H7 (cell line): ENCODE data around the gene SCOC. TPM values are rescaled to one million over a fixed set of nuclear protein-coding genes. Genes with fewer than 3 reads are reported as not detected.
A peak's percentile ranks its signal among the peaks of the same experiment; 100 is the strongest.

ENCODE experiments used
- DNase-seq: peaks from one replicate; pipeline ENCODE4 v3.0.0; 2012
- H3K27me3 ChIP-seq: 2 replicates; pipeline ENCODE4 v1.6.0; 2011; ENCODE audit warnings: mild to moderate bottlenecking, low read length; ENCODE audit not compliant: control insufficient read depth, insufficient read depth
- H3K36me3 ChIP-seq: replicated peaks from 2 replicates; pipeline ENCODE4 v1.5.1; 2011; ENCODE audit warnings: low read length; ENCODE audit not compliant: control insufficient read depth, insufficient read depth
- H3K4me3 ChIP-seq: 2 replicates; pipeline ENCODE4 v1.5.1; 2011; ENCODE audit warnings: low read depth, mild to moderate bottlenecking, control low read depth, low read length, moderate library complexity; ENCODE audit not compliant: insufficient read depth
- total RNA-seq: library from RNA; depleted of rRNA; stranded (reverse); fragments of >200 nt; shearing (Covaris generic); gene quantifications from 2 replicates; pipeline ENCODE4 v1.2.3, GENCODE V29; 2014; rRNA removed

The SCOC gene
- total RNA-seq: 52.0 and 59.0 TPM in 2 replicates

DNA sequence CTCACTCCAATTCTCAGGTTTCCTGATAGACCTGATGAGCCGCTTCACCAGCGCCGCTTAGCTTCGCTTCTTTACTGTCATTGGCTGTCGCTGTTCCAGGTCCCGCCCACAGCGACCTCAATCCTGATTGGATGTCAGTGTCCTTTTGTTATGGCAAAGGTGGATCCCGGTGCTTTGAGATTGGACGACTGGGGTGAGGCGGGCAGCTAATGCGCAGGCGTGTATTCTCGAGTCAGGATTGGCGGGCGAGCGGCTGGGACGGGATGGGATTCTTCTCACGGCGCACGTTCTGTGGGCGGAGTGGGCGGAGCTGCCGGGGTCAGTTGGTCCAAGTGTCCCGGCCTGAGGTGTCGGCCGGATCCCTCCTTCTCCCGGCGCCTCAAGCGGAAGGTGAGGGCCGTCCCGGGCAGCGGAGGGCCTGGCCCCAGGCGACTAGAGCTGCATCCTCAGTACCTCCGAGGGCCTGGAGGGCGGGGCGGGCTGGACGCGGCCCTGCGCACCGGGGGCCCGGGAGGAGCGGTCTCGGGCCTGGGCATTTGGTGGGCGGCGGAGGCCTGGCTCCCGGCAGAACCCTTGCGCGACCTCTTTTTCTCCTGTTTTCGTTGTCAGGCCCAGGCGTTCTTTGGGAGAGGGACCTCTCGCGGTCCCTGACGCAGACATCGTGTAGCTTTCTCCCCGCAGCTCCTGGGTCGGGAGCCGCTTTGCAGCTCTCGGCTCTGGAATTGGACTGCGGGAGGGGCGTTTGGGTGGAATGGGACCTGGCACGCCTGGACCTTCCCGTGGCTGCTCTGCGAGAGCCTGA lies at the start of gene SCOC:
SCOC (plus strand) TSS at position 319 of the 802 bp plus-strand sequence. CDS start 5,525 bp downstream, outside the sequence.
- H3K36me3 ChIP-seq: no peaks in the 10 kb centered on the region
- DNase-seq: peak; percentile 95
- no peaks in the 10 kb centered on the region for H3K27me3 ChIP-seq
- H3K4me3 ChIP-seq: peak within 1 kb of the TSS; percentile 85

DNA sequence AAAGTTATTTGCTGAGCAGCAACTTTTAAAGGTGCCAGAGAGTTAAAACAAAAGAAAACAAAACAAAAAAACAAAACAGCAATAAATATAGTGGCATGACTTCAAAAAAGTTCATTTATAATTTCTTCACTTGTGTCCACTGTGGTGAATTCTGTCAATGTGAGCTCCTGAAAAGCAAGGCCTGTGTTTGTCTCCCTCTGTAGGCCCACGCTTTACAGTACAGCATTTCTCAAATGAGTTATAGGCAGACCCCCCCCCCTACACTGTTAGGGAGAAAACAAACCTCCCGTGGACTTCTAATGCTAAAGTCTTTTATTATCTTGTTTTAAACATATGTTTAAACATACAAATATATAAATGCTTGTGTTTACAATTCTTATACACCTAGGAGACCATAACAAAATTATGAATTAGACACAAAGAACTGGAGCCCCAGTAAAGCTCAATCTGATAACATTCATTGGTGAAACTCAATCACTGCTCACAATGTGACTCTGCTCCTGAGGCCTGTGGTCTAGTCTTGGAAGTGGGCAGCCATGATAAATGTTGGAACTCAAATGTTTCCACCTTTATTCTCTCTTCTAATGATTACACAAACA lies 47.0 kb upstream of the SCOC start:
- no peak overlapping the region for H3K4me3 ChIP-seq
- H3K27me3 ChIP-seq: no peaks in the 10 kb centered on the region
- no peaks in the 10 kb centered on the region for H3K36me3 ChIP-seq
- peak; percentile 34 for DNase-seq

DNA sequence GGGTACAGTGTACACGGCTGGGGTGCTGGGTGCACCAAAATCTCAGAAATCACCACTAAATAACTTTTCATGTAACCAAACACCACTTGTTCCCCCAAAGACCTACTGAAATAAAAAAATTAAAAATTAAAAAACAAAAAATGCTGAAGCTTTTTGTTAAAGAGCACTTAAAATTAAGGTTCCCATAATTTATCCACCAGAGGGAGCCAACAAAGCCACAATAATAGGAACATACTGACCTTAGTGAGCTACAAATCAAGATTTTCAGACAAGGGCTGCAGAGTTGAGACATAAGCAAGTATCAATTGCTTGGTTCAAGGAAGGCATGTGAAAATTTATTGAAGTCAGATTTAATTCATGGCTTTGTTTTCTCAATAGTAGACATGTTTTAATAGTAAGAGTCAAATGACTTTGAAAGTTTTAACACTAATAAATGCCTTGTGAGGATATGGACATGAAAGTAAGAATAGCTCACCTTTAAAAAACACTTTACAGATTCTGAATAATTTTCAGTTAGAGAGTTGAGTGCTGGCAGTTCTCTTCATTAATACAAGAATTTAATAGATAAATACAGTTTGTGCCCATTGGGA lies 43.0 kb upstream of the SCOC start:
- no peaks in the 10 kb centered on the region for H3K36me3 ChIP-seq
- DNase-seq: no peak
- no peaks in the 10 kb centered on the region for H3K27me3 ChIP-seq
- no peak overlapping the region for H3K4me3 ChIP-seq

DNA sequence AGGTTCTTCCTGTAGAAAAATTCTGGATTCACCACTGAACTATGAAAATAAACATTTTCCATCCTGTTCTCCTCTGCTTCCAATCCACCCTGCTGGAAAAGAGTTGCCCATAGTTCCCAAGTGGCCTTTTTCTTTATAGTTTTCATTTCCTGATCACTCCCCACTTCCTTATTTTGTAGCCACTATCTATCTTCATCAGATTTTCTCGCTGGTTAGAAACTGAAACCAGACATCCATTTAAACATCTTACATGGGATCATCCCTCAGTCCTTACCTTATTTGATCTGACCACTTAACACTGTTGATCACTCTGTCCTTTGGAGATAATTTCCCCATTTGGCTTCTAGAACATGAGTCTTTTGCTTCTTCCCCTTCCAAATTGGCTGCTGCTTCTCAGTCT lies 42.2 kb upstream of the SCOC start:
- Histone ChIP-seq H3K36me3 (no peaks in the 10 kb centered on the region), H3K4me3 (no peak overlapping the region), H3K27me3 (no peaks in the 10 kb centered on the region)
- no peak for DNase-seq

DNA sequence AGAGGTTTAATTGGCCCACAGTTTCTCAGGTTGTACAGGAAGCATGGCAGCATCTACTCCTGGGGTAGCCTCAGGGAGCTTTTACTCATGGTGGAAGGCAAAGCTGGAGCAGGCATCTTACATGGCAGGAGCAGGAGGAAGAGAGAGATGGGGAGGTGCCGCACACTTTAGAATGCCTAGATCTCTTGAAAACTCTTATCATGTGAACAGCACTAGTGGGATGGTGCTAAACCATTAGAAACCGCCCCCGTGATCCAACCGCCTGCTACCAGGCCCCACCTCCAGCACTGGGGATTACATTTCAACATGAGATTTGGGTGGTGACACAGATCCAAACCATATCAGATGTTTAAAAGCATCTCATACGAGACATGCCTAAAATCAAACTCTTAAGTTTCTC lies 41.6 kb upstream of the SCOC start:
- Histone ChIP-seq H3K27me3 (no peaks in the 10 kb centered on the region), H3K4me3 (no peak overlapping the region), H3K36me3 (no peaks in the 10 kb centered on the region)
- DNase-seq: no peak

DNA sequence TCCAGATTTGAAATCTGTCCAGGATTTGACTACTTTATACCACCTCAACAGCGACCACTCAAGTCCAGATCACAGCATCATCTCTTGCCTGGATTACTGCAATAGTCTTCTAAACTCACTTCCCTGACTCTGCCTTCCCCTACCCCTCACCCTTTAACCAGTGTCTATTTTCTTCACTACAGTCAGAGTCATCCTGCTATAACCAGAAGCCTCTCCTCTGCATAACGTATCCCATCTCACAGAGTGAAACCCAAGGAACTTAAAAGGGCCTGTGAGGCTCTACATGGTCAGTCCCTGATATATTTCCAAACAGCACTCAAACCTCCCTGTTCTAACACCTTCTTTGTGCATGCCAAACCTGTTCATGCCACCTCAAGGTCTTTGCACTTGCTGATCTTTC lies 40.7 kb upstream of the SCOC start:
- H3K36me3 ChIP-seq: no peaks in the 10 kb centered on the region
- no peak overlapping the region for H3K4me3 ChIP-seq
- no peaks in the 10 kb centered on the region for H3K27me3 ChIP-seq
- DNase-seq: no peak

DNA sequence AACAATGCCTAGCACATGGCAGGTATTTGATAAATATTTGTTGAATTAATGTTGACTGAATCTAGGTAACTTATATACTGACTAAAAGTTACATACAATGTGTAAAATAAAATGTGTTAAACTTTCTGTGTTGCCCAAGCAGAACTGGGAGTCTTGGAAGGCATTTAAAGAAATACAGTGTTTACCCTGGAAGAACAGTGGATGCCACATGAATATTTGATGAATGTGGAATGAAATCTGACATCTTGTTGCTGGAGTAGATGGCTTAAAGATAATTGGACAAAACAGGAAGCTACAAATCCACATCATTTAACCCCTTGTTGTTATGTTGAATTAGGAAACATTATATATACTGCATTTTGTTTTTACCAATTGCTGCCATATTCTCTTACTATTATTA lies 39.9 kb upstream of the SCOC start:
- Histone ChIP-seq H3K27me3 (no peaks in the 10 kb centered on the region), H3K36me3 (no peaks in the 10 kb centered on the region), H3K4me3 (no peak overlapping the region)
- no peak for DNase-seq

DNA sequence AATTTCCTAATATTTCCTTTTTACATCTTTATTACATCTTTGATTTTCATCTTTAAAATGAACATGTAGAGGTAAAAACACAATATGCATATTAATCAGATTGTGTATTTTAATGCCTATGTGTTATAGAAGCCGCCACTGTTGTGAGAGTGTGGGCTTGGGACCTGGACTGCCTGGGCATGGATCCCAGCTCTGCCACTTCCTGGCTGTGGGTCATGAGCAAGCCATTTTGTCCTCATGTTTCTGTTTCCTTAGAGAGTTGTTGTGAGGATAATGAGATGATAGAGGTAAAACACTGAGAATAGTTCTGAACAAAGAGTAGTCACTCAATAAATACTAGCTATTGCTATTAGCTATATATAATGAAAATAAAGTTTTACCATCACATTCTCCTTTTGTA lies 38.4 kb upstream of the SCOC start:
- no peak for DNase-seq
- Histone ChIP-seq H3K4me3 (no peak overlapping the region), H3K27me3 (no peaks in the 10 kb centered on the region), H3K36me3 (no peaks in the 10 kb centered on the region)

DNA sequence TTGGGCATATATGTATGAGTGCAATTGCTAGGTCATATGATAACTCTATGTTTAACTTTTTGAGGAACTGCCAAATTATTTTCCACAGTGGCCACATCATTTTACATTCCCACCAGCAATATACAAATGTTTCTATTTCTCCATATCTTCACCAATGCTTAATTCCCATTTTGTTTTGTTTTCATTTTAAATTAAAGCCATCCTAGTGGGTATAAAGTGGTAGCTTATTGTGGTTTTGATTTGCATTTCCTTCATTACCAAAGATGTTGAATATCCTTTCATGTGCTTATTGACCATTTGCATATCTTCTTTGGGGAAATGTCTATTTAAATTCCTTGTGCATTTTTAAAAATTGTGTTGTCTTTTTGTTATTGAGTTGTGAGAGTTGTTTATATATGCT lies 36.7 kb upstream of the SCOC start:
- no peaks in the 10 kb centered on the region for H3K27me3 ChIP-seq
- H3K36me3 ChIP-seq: no peaks in the 10 kb centered on the region
- no peak for DNase-seq
- no peak overlapping the region for H3K4me3 ChIP-seq

DNA sequence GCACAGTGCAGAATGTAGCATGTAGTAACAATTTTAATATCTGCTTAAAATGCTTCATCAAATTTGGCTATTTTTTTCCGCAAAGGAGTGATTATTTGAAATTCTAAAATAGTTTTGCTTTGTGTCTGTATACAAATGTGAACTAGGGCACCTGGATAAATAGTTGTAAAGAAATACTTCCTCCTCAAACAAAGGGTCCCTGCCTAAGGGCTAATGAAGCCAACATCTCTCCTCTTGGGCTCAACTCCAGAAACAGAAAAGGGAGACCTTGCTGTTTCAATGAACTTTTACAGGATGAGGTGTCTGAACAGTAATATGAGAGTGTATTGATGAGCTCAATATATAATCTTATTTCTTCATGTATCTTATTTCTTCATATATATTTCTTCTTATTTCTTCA lies 30.8 kb upstream of the SCOC start:
- Histone ChIP-seq H3K36me3 (no peaks in the 10 kb centered on the region), H3K4me3 (no peak overlapping the region), H3K27me3 (no peaks in the 10 kb centered on the region)
- DNase-seq: no peak

DNA sequence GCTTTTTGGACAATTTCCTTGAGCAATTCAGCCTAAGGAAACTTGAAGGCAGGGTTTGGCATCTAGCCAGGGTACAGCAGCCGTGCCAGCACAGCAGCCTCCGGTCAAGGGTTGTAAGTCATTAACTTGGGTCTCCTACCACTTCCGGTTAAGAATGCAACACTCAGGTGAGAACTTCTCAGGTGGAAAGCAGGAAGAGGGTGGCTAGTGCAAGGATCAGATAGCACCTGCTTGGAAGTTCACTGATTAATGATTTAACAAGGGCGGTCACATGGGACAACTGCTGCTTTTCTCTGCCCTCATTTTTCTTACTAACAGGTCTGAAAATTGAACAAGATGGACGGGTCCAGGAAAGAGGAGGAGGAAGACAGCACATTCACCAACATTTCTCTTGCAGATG lies 30.1 kb upstream of the SCOC start:
- no peak overlapping the region for H3K4me3 ChIP-seq
- DNase-seq: no peak
- no peaks in the 10 kb centered on the region for H3K36me3 ChIP-seq
- H3K27me3 ChIP-seq: no peaks in the 10 kb centered on the region

DNA sequence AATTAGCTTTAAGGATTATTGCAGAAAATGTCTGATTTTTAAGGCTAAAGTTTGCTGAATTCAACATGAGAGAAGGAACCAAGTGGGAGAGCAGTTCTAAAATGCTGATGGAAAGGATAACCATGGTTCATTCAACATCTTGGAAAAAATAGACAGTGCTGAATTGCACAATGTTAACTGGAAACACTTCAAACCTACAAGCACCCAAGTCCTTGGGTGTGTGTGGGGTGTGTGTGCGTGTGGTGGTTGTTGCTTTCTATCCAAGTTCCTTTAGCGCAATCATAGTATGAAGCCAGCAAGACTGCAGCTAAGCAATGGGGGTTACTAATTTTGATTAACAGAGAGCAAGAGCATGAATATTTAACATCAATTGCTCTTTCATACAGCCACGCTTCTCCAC lies 29.3 kb upstream of the SCOC start:
- Histone ChIP-seq H3K36me3 (no peaks in the 10 kb centered on the region), H3K27me3 (no peaks in the 10 kb centered on the region), H3K4me3 (no peak overlapping the region)
- no peak for DNase-seq

DNA sequence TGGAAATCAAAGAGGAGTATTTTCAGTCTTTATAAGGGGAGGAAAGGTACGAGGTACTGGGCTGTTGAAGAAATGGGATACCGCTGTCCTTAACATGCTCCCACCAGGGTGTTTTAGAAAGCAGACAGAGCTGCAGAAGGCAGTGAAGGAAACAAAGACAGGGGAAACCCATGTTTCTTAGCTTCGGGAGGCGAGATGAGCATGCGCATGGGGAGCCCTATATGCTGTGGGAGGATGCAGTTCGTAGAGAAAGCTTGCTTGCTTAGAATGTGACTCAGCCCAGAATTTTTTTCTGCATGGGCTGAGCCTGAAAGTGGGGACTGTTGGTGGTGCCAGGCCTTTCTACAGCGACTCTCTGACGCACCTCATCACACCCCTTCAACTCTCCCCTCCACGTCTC lies 28.8 kb upstream of the SCOC start:
- peak; percentile 12 for DNase-seq
- Histone ChIP-seq H3K27me3 (no peaks in the 10 kb centered on the region), H3K4me3 (no peak overlapping the region), H3K36me3 (no peaks in the 10 kb centered on the region)

DNA sequence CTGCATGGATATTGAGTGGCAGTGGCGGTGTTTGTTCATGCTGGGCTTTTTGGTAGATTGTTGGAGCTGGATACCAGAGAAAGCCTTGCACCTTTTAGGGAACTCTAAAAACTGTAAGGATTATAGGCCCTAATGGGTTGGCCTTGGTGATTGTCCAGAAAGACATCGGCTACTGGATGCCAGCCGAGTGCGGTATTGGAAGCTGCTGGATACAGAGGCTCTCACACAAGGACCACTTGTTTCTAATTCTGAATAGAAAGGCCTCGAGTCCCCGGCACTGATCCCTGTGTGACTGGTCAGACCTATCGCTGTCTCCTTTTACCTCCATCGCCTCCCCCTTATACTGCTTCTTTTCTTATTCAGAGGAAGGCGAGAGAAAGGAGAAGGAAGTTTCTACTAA lies 27.3 kb upstream of the SCOC start:
- Histone ChIP-seq H3K4me3 (no peak overlapping the region), H3K27me3 (no peaks in the 10 kb centered on the region), H3K36me3 (no peaks in the 10 kb centered on the region)
- DNase-seq: no peak

DNA sequence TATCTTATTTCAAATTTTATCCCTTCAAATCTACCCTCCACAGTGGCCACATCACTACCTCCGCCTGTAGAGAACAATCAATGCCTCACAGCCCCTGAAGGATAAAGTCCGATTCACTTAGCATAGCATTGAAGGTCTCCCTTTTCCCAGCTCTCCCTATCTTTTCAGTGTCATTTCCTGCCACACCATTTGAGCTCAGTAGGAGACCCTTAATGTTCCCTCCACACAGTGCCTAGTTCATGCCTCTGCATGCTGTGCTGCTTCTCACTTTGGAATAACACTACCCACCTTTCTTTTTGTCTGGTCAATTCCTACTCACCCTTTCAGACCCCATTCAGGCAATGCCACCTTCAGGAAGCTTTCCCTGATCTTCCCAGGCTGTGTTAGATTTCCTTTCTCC lies 23.6 kb upstream of the SCOC start:
- no peak overlapping the region for H3K4me3 ChIP-seq
- H3K27me3 ChIP-seq: no peaks in the 10 kb centered on the region
- H3K36me3 ChIP-seq: no peaks in the 10 kb centered on the region
- DNase-seq: no peak
